SIG-M5 treated with dmso at 0.1 percent for 504 hours (cell line): ENCODE results near the gene MDH1.
"Not testable (repeated sequence)": the region's sequence is repeated elsewhere in the genome, so short reads cannot be mapped to it uniquely, and the experiment has no call there.

Experiments
- DNase-seq: peaks from one replicate; lab custom pipeline; 2025; ENCODE audit not compliant: unreplicated experiment; lab: John Stamatoyannopoulos, UW

Gene MDH1

DNA sequence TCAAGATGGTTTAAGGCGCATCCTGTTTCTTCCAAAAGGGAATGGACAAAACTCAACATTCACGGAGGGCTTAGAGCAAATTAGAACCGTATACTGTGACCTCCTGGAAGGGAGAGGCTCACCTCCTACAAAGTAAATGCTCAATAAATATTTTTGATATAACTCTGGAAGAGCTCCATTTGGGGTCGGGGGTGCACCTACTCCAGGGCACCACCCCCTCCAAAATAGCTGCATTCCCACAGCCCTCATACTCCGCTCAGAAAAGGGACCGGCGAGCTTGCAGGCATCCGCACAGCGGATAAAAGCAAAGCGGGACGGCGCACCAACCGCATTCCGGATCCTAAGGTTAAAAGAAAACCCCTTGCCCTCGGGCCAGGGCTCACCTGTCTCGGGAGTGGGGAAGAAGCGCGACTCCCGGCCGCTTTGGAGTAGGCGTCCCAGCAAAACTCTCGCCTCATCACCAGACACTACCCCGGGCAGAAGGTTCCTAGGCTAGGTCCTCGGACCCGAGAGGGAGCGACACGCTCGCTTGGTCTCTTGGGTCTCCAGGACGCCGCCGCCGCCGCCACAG is 864 bp upstream of the MDH1 start:
- DNase-seq, result no peak

DNA sequence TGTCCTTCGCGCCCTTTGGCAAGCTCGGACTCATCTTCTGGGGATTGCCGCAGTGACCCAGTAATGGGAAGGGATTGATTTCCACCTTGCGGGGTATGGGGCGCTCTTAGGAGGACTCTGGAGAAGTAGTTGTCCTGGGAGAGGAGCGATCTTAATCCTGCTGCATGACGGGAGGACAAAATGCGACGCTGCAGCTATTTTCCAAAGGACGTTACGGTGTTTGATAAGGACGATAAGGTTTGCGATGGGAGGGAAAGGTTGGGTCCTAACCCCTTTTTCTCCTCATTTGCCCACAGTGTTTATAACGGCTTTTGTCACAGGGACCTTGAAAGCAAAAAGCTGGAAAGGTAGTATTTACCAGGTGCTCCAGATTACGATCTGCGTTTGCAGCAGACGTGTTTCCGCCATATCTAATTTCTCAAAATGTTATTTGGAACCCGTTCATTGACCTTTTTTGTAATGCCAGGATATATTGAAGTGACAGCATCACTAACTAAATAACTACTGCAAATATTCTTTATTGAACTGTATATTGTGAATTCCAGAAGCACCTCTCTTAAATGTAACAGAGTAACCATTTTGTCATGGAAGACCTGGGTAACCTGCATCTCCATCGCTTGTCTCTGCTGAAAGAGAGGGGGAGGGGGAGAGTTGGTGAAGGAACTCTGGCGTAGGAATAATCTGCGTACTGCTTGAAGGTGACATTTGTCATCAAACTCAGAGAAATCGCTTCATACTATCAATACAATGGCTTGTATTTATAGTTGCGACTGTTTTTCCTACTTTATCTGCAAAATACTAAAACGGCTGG is 590 bp downstream of the MDH1 start:
- no peak for DNase-seq

DNA sequence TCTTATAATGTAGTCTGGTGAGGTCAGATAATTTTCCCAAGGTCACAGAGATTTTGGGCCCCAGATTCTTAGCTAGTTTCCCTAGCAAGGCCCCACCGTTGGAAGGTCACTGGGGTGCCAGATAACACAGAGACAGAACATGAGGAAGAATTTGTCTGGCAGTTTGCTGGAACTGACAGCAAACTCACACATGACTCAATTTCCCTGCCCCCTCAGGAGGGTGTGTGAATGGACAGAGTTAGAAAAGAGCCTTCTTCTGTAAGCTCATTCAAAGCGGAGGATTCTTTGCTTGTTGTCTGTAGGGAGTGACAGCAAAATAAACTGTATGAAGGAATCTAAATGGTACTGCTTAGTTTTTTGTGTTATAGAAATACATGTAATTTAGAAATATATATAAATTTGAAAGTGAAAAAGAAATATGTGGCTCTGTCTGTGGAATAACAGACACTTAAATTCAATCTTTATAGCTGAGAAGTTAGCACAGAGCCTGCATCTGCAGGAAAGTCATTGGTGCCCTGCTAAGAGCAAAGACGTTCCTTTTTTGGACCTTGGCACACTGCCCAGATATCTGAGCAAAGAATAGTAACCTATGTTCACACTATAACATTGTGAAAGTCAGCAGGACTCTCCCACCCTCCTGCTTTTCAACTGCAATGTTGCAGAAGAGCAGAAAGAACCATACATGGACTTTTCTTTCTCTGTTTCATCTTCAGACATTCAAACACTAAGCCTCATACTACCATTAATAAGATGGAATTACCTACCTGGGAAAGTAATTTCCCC is 2.1 kb downstream of the MDH1 start:
- peak; percentile 91 for DNase-seq

DNA sequence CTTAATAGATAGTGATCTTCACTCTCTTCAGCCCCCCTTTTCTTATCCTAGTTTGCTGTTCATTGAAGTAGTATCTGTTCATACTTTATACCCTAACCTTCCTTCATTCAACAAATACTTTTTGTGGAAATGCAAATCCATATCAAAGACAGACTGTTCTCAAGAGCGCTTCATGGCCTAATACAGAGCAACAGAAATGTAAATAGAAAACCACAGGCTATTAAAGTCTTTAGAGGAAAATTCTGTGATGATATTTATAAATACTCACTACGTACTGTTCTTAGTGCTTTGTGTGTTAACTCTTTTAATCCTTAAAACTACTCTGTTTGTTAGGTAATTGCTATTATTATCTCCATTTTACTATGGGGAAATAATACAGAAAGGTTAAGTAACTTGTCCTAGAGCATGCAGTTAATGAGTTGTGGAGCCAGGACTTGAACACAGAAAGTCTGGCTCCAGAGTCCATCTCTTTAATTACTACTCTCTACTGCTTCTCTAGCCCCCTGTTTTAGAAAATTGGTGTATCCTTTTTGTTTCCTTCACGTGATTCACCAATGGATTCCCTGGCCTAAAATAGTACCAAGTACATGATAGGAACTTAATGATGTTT is 2.9 kb downstream of the MDH1 start:
- DNase-seq, result peak; percentile 26

DNA sequence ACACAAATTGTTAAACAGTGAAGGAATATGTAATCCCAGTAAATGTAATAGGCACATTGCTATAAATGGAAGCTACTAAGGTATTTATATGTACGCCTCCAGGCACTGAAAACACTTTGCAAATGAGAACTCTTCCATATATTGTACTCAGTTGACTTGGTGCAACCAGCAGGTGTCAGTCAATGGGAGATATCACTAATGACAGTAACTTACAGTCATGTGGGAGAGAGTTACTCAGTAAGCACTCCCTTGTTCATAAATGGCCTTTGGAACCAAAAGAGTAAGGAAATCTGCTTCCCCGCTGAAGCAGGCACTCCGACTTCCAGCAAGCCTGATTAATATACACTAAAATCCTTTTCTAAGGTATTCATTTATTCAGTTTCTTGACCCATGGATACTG is 5.9 kb downstream of the MDH1 start:
- peak; percentile 15 for DNase-seq

DNA sequence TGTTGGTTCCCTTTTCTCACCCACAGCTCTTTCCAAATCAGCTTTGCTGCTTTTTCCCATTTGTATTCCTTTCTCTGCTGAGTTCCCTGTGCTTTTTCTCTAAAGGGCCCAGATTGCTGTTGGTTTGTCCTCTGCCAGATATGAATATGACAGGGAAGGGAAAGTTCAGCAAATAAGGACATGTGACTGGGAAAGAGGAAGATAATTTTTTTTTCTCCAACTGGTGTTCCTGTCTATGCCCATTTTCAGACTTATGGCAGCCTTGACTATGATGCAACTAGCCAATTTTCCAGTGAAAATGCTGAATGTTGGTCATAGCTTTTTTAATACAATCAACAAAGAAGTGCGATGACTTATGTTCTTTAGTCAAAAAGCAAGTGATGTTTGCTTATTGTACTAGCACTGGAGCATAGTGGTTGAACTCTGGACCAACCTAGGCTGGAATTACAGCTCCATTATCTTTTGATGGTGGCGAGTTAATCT is 7.7 kb downstream of the MDH1 start:
- no peak for DNase-seq

DNA sequence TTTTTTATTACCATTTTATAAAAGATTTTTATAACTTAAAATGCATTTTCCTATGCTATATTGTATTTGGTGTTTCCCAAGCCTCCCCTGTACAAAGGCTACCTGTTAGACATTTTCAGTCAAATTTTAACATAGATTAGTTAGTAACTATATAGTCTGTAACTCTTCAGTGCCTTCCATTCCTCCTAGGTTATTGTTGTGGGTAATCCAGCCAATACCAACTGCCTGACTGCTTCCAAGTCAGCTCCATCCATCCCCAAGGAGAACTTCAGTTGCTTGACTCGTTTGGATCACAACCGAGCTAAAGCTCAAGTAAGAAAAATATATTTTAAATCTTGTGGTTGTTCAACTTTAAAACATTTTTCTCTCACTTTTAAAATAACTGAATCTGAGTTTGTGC is 10.2 kb downstream of the MDH1 start:
- no peak for DNase-seq

DNA sequence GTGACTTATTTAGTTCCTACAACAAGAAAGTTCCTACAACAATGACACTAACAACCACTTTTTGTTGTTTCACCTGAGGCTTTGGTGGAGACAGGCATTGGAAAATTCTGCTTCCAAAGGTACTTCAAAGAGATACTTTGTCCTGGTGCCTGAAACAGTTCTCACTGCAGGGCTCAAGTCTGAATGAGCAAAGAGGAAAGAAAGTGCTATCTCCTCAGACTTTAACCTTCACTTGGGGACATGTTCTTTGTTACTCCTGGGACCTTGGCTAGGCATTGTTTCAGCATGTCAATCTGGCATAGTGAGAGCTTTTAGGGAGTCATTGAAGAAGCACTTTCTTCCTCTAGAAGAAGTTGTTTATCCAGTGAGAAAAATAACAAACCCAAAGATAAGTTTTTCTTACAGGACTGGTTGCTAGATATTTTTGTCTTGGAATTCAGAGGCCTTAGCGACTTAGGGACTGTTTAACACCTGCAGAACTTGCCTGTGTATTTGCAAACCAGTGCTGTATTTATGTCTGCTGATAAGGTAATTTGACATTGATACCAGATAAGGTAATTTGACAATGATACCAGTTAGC is 12.2 kb downstream of the MDH1 start:
- DNase-seq, result no peak

DNA sequence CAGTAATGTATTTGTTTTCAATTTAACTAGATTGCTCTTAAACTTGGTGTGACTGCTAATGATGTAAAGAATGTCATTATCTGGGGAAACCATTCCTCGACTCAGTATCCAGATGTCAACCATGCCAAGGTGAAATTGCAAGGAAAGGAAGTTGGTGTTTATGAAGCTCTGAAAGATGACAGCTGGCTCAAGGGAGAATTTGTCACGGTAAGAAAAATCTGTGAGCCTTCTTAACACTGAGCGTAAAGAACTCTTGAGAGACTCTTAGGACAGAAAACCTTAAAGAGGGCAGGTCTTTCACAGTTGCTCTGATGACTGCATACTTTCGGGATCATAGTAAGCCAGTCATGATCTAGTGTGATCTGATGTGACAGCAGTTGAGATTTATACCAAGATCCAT is 15.9 kb downstream of the MDH1 start:
- DNase-seq, result no peak

DNA sequence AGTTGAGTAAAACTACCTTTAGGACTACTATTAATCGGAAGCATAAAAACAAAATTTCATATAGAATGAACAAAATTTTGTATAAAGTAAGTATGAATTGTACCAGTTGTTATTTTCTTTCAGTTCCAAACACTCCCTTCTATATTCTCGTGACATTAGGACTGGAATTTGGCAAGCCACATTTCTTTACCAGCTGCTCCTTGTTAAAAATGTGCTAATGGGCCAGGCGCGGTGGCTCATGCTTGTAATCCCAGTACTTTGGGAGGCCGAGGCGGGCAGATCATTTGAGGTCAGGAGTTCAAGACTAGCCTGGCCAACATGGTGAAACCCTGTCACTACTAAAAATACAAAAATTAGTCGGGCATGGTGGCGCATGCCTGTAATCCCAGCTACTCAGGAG is 20.1 kb downstream of the MDH1 start:
- not testable (repeated sequence) for DNase-seq

DNA sequence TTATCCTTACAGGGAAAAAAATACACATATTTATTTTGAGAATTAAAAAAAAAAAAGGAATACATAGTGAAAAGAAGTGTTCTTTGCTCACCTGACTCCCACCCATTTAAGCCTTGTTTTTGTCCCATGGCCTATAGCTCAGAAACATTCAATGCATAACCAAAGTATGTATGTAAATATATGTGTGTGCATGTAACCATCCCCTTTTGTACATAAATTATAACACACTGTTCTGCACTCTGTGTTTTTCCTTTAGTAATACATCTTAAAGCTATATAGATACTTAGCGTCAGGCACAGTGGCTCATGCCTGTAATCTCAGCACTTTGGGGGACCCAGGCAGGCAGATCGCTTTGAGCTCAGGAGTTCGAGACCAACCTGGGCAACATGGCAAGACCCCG is 21.8 kb downstream of the MDH1 start:
- DNase-seq, result no peak

DNA sequence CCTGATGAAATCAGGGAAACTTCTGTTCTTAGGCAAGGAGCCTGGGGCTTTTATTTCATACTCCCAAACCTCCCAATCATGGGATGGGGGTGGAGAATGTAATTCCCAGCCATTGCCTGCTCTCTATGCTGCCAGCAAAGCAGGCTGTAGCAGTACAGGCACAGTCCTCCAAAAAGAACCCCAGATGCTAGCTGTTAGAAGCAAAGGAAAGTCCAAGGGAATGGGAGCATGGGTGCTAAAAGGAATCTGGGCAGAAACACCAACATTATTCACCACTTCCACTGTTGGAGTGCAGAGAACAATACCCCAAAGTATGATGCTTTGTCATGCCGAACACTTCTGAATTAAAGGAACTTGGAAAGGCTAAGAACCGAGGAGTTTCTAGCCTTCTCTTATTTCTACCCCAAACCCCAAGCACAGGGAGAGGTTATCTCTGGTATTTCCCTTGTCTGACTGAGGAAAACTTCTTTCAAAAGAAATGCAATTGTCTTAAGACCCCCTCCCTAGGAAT is 24.7 kb downstream of the MDH1 start:
- DNase-seq, result no peak

DNA sequence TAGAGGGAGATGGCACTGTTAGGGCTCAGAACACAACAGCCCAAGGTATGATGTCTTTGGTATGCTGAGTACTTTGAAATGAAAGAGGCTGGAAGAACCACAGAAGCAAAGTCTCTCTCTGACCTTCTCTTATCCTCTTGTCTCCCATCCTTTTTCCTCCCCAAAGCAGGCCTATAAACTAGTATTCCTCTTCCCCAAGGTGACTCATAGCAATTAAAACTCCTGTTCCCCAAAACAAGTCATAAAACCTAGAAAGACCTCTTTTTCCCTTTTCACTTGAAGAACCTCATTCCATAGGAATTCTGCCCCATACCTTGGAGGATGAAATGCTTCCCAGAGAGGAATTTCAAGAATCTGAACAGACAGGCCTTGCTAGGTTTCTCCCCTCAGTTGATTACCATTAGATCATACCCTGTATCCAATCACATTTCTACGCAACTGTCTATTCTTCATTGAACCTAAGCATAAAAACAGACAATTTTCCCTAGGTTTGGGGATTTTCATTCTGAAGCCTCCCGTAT is 25.7 kb downstream of the MDH1 start:
- peak; percentile 7 for DNase-seq

DNA sequence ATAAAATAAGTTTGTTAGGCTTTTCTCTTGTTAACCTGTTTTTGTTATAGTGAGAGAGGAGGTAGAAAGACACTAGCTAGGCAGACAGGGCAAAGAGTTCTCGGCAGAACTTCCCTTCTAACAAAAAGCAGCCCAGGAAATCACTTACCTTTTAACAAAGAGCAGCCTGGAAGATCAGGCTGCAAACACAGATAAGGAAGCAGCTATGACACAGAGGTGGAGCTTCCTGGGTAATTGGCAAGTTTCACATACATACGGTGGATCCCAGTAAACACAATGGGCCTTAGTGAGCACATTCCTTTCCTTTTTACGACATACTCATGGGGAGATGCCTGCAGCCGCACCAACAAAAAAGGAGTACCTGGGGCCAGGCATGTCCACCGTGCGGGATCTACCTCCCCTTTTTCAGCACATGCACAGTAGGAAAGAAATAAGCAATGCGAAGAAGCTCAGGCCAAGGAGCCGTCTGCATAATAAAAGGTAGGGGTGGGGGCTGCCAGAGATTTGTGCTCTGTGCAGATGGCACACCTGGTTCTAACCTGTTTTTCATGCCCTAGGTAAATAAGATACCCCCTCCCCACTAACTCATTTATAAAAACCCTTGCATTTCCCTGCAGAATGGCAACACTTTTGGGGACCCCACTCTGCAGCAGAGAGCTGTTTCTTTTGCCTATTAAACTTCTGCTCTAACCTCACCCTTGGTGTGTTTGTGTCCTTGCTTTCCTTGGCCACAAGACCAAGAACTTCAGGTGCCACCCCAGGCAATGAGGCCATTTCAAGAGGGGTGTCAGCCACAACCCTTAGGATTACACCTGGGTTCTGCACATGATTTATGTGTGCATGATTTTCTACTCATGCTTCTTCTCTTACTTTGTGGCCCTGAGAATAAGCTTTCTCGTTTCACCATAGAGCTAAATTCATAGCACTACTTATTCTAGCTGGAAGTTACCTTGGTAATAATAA is 26.5 kb downstream of the MDH1 start:
- DNase-seq, result no peak

DNA sequence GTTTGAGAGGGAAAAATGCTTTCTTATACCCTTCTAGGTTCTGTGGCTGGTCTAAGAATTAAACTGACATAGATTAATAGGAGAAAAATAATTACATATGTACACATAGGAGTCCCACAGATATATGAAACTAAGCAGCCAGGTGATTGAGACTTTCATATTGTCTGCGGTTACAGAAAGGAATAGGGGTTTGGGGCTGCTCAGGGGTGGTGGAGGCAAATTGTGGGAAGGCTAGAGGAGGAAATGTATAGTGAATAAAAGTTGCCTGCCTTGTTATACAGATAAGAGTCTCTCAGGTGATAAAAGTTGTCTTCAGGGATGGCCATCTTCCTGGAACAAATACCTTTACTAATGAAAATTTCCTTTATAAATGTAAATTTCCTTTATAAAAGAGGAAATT is 28.6 kb downstream of the MDH1 start:
- DNase-seq, result no peak

DNA sequence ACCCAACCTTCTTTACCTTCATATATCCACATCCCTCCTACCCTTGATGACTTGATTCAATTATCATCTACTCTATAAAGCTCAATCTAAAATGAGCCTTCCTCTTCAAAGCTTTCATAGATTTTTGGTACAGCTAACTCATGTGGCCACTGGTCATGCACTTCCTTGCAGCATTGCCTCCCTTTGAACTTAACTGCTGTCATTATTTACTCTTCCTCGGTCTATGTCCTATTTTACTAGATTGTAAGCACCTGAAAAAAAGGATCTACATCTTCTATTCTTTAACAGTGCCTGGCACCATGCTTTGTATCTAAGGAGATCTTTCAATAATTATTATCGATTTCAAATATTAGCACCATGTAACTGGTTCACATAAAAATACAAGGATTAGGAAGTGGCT is 30.6 kb downstream of the MDH1 start:
- no peak for DNase-seq

DNA sequence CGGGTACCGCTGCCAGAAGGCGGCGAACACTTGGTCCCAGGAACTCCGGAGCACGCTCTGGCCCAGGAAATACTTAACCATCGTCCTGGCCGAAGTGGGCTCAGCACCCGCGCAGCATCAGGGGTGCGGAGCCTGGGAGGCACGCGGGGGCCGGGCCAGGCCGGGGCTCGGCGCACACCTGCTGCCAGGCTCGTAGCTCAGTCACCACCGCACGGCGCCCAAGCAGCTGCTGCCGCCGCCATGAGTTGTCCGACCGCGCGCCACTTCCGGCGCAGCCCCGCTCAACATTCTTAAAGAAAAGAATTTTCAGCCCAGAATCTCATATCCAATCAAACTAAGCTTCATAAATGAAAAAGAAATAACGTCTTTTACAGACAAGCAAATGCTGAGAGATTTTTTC is 34.0 kb downstream of the MDH1 start:
- no peak for DNase-seq

DNA sequence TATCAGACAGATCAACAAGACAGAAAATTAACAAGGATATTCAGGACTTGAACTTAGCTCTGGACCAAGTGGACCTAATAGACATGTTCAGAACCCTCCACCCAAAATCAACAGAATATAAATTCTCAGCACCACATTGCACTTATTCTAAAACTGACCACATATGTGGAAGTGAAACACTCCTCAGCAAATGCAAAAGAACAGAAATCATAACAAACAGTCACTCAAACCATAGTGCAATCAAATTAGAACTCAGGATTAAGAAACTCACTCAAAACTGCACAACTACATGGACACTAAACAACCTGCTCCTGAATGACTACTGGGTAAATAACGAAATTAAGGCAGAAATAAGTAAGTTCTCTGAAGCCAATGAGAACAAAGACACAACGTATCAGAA is 35.0 kb downstream of the MDH1 start:
- DNase-seq, result not testable (repeated sequence)

DNA sequence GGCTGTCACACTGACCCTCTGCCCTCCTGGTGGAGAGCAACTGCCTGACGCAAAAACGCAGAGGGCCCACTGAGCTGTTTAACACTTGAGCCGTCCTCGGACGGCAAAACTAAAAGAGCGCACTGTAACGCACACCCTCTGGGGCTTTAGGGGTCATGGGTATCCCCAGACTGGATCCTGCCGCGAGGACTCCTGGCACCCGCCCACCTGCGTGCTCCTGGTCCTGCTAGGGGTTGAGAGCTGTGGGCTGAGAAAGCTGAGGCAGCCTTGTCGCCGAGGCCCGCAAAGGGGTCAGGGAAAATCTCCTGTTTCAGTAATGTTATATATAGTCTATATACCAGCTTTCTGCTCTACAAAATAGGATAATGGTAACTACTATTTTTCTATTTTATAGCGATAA is 39.1 kb downstream of the MDH1 start:
- no peak for DNase-seq
